Measurements from ENCODE around the gene SRD5A3. TPM values are rescaled to one million over a fixed set of nuclear protein-coding genes. Genes with fewer than 3 reads are reported as not detected.
A peak's percentile ranks its signal among the peaks of the same experiment; 100 is the strongest.

Gene SRD5A3
- total and polyA plus RNA-seq, 5 donors, result 9.5 to 14.9 (median 9.9) TPM

DNA sequence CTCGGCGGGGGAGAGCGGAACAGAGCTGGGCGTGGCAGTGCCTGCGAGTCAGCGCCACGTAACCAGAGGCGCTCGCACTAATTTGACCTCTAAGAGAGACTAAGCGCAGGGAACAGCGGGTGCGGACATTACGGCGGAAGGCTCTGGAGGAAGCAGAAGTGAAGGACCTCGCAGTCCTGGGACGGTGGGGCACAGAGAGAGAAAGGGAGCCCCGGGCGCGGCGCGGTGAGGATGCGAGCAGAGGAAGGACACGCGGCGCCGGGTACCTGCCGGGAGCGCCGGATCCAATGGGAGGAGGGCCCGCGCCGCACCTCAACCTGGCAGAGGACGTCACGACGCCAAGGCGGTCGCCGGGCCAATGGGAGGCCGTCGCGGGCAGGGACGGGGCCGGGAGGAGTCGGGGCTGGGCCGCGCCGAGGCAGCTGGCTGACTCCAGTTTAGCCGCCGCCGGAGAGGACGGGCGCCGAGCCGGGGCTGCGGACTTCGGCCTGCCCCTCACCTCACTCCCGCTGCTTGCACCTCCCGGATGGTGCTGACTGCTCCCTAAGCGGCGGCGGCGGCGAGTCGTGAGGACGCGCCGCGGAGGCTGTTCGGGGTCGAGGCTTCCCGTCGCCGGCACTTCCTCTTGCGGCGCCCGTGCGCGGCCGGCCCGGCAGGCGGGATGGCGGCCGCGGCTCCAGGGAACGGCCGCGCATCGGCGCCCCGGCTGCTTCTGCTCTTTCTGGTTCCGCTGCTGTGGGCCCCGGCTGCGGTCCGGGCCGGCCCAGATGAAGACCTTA lies 49.7 kb downstream of the SRD5A3 start, which contains the start of gene TMEM165:
Gene TMEM165 (plus strand): TSS at position 429 of the 779 bp plus-strand sequence. CDS start 233 bp downstream, at position 662.
- peak within 1 kb of the TSS; percentile 80 for H3K4me3 ChIP-seq (ENCODE audit: low read length)
- peaks cover 3% of the 10 kb centered on the region for H3K4me1 ChIP-seq (ENCODE audit: control insufficient read depth, insufficient read depth, low read length)
- peak; percentile 92 to 96 (median 96) for DNase-seq
- intact Hi-C loops (cut with DNase I), result loop anchor here in 1 of 4 donors (5.0 kb wide), 1 partner anchor 48 kb away; the partner anchor contains the start of gene SRD5A3
- ATAC-seq, result peak; percentile 98
- H3K9me3 ChIP-seq (ENCODE audit: control insufficient read depth, low read length), result no peaks in the 10 kb centered on the region
- H3K27ac ChIP-seq (ENCODE audit: low read length), result peak within 1 kb of the TSS; percentile 96
- under 1% methylated on average over 95 of the region's 95 CpGs for WGBS
- H3K27me3 ChIP-seq (ENCODE audit: control insufficient read depth, insufficient read depth), result no peaks in the 10 kb centered on the region

DNA sequence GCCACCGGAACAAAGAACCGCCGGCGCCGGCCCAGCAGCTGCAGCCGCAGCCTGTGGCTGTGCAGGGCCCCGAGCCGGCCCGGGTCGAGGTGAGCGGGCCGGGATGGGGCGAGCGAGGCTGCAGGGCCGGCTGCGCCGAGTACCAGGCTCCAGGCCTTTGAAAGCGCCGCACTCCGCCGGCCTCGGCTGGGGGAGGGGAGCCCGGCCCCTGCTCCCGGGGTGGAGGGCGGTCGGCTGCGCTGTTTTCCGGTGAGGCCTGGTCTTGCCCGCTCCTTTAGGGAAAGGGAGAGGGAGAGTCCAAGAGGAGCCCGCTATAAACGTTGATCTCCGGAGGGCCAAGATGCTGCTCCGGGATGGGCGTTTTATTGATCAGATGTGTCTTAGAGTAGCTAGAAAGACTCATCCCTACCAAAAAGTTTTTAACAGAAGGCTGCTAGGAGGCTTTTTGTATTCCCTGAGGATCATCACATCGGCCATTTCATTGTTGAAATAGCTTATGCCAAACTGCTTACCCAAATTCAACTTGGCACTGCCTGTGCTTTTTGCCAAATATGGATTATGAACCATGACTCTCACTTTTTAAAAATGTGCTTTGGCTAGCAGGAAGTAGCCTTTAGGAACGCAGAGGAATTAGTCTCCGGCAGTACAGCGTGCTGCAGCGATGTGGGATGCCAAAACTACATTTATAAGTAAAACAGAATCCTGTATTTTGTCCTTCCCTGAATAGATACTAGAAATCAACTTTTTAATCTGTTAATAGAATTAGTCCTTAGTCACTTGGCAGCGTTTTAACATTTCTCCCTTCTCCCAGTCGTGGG lies 50.5 kb downstream of the SRD5A3 start:
- intact Hi-C loops (cut with DNase I), result loop anchor here in 1 of 4 donors (5.0 kb wide), 1 partner anchor 49 kb away; the partner anchor contains the start of gene SRD5A3
- Histone ChIP-seq H3K4me3 (ENCODE audit: low read length) (peak overlapping the region; percentile 80), H3K27ac (ENCODE audit: low read length) (peak overlapping the region; percentile 96), H3K4me1 (ENCODE audit: control insufficient read depth, insufficient read depth, low read length) (peaks cover 3% of the 10 kb centered on the region), H3K27me3 (ENCODE audit: control insufficient read depth, insufficient read depth) (no peaks in the 10 kb centered on the region), H3K9me3 (ENCODE audit: control insufficient read depth, low read length) (no peaks in the 10 kb centered on the region)
- under 1% methylated on average over 41 of the region's 41 CpGs for WGBS
- peak; percentile 58 to 62 for ATAC-seq
- DNase-seq, result peak; percentile 60 to 84 (median 84)

DNA sequence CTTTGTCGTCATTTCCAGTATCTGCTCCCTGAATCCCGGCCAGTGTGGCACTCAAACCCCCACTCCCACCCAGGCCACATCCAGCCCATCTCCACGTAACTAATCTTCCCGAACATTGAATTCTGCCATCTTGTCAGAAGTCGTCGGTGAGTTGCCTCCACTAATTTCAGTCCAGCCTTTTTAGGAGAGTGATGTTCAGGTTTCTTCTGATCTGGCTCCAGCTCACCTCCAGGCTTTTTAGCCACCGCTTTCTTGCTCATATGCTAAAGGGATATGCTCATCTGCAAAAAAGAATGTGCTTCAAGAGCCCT lies 51.0 kb downstream of the SRD5A3 start:
- DNase-seq (peak in 1 of 3 donors; percentile 33), ATAC-seq (no peak)
- Histone ChIP-seq H3K27ac (ENCODE audit: low read length) (peak overlapping the region; percentile 96), H3K9me3 (ENCODE audit: control insufficient read depth, low read length) (no peaks in the 10 kb centered on the region), H3K4me3 (ENCODE audit: low read length) (peak overlapping the region; percentile 80), H3K27me3 (ENCODE audit: control insufficient read depth, insufficient read depth) (no peaks in the 10 kb centered on the region), H3K4me1 (ENCODE audit: control insufficient read depth, insufficient read depth, low read length) (peaks cover 3% of the 10 kb centered on the region)
- 8% methylated on average over 7 of the region's 7 CpGs for WGBS
- intact Hi-C loops (cut with DNase I), result loop anchor here in 1 of 4 donors (5.0 kb wide), 1 partner anchor 50 kb away; the partner anchor contains the start of gene SRD5A3

DNA sequence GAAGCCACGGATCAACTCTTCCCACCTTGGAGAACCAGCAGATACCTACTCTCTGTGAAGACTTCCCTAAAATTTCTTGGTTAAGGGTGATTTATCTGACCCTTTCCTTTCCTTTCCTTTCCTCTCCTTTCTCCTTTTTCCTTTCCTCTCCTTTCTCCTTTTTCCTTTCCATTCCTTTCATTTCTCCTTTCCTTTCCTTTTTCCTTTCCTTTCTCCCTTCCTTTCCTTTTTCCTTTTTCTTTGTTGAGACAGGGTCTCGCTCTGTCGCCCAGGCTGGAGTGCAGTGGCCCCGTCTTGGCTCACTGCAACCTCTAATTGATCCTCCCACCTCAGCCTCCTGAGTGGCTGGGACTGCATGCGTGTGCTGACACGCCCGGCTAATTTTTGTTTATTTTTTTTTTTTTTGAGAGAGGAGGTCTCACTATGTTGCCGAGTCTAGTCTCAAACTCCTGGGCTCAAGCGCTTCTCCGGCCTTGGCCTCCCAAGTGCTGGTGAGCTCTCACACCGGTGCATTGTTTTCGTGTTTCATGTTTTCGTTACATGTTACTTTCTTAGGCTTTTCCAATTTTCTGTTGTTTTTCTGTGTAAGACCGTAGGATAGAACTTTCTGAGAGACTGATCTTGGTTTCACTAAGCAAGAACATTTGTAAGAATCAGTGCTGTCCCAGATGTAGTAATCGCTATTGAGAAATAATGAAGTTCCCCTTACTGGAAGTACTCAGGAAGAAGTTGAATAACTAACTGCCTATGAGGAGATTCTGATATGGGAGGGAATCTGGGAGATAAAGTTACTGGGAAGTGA lies 51.7 kb downstream of the SRD5A3 start:
- DNase-seq (no peak), ATAC-seq (peak in 1 of 2 donors; percentile 20)
- 40% methylated on average over 15 of the region's 15 CpGs for WGBS
- peak overlapping the region; percentile 80 for H3K4me3 ChIP-seq (ENCODE audit: low read length)
- H3K9me3 ChIP-seq (ENCODE audit: control insufficient read depth, low read length), result no peaks in the 10 kb centered on the region
- peaks cover 3% of the 10 kb centered on the region for H3K4me1 ChIP-seq (ENCODE audit: control insufficient read depth, insufficient read depth, low read length)
- intact Hi-C loops (cut with DNase I), result loop anchor here in 1 of 4 donors (5.0 kb wide), 1 partner anchor 50 kb away; the partner anchor contains the start of gene SRD5A3
- H3K27ac ChIP-seq (ENCODE audit: low read length), result peak overlapping the region; percentile 96
- no peaks in the 10 kb centered on the region for H3K27me3 ChIP-seq (ENCODE audit: control insufficient read depth, insufficient read depth)

DNA sequence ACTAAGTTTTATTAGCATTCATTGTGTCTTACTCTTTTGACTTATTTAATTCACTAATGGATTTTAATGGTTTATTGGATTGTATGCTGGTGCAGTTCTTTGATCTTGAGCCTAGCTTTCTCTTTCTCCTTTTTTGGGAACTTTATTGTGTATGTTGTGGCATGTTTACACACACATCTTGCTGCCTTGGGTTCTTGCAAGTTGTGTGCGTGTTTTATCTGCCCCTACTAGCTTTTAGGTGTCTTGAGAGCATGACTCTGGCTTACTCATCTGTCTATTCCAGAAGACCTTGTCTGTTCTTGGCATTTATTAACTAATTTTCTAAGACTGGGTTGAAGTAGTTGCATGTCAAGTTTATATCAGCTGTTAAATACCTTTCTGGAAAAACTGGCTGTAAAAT lies 52.4 kb downstream of the SRD5A3 start:
- no peaks in the 10 kb centered on the region for H3K9me3 ChIP-seq (ENCODE audit: control insufficient read depth, low read length)
- H3K4me3 ChIP-seq (ENCODE audit: low read length), result peak overlapping the region; percentile 80
- ATAC-seq (no peak), DNase-seq (no peak)
- H3K27me3 ChIP-seq (ENCODE audit: control insufficient read depth, insufficient read depth), result no peaks in the 10 kb centered on the region
- 31% methylated on average over 1 of the region's 1 CpG for WGBS
- peaks cover 3% of the 10 kb centered on the region for H3K4me1 ChIP-seq (ENCODE audit: control insufficient read depth, insufficient read depth, low read length)
- intact Hi-C loops (cut with DNase I), result loop anchor here in 1 of 4 donors (5.0 kb wide), 1 partner anchor 51 kb away; the partner anchor contains the start of gene SRD5A3
- H3K27ac ChIP-seq (ENCODE audit: low read length), result no peak overlapping the region

DNA sequence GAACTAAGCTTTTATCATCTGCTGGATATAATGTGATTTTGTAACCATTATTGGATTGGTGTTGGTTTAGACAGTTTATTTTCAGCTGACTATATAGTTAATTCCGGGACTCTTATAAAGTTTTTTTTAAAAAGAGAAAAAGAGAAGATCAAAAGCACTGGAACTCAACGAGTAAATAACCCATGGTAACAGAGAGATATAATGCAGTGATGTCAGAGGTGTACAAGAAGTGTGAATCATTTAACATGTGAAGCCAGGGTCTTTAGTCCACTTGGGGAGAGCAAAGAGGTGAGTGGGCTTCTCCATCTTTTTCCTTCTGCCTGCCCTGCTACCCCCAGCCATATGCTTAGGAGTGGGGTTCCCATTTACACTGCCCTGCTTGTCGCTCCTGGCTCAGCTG lies 52.9 kb downstream of the SRD5A3 start:
- Histone ChIP-seq H3K9me3 (ENCODE audit: control insufficient read depth, low read length) (no peaks in the 10 kb centered on the region), H3K27me3 (ENCODE audit: control insufficient read depth, insufficient read depth) (no peaks in the 10 kb centered on the region), H3K4me3 (ENCODE audit: low read length) (peak overlapping the region; percentile 34), H3K4me1 (ENCODE audit: control insufficient read depth, insufficient read depth, low read length) (peaks cover 3% of the 10 kb centered on the region), H3K27ac (ENCODE audit: low read length) (no peak overlapping the region)
- no peak for DNase-seq
- ATAC-seq, result no peak
- intact Hi-C loops (cut with DNase I), result loop anchor here in 1 of 4 donors (5.0 kb wide), 1 partner anchor 52 kb away; the partner anchor contains the start of gene SRD5A3
- 48% methylated on average over 3 of the region's 3 CpGs for WGBS

DNA sequence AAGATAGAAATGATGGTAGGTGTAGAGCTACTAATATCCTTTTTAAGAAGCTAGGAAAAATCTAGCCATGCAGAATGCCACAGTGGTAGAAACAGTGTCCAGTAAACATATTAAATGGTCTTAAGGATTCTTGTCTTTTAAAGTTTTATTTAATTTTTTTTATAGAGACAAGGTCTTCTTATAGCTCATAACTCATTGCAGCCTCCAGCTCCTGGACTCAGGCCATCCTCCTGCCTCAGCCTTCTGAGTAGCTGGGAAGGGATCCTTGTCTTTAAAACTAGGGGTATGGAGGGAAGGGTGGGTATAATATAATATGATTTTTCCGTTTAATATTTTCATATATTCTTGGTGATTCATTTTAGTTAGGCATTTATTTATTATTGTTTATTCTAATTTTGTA lies 53.5 kb downstream of the SRD5A3 start:
- H3K4me1 ChIP-seq (ENCODE audit: control insufficient read depth, insufficient read depth, low read length), result peaks cover 3% of the 10 kb centered on the region
- H3K27me3 ChIP-seq (ENCODE audit: control insufficient read depth, insufficient read depth), result no peaks in the 10 kb centered on the region
- ATAC-seq (no peak), DNase-seq (no peak)
- H3K4me3 ChIP-seq (ENCODE audit: low read length), result peak overlapping the region; percentile 22
- WGBS, result 75% methylated on average over 1 of the region's 1 CpG
- no peaks in the 10 kb centered on the region for H3K9me3 ChIP-seq (ENCODE audit: control insufficient read depth, low read length)
- no peak overlapping the region for H3K27ac ChIP-seq (ENCODE audit: low read length)
- intact Hi-C loops (cut with DNase I), result loop anchor here in 1 of 4 donors (5.0 kb wide), 1 partner anchor 52 kb away; the partner anchor contains the start of gene SRD5A3

DNA sequence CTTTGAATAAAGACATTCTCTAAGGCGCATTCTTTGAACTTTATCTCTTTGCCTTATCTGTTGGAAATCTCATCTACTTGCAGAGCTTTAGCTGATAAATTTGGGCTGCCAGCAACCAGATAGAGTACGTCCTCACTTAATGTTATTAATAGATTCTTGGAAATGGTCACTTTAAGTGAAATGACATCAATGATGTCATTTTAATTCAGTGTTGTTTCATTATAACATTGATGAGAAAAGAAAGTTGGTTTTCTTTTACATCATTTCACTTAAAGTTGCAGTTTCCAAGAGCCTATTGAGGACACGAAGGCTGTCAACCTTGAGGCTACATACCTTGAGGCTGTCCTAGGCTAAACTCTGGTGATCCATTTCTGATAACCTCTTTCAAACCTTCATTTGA lies 59.0 kb downstream of the SRD5A3 start:
- 80% methylated on average over 3 of the region's 3 CpGs for WGBS
- no peak overlapping the region for H3K4me3 ChIP-seq (ENCODE audit: low read length)

DNA sequence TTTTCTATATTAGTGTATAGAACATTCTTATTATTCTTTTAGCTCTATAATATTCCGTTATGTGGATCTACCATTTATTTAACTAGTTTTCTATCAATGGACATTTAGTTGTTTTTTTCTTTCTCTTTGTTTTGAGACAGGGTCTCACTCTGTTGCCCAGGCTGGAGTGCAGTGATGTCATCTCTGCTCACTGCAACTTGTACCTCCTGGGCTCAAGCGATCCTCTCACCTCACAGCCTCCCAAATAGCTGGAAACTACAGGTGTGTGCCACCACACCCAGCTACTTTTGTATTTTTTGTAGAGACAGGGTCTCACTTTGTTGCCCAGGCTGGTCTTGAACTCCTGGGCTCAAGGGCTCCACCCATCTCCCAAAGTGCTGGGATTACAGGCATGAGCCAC lies 60.5 kb downstream of the SRD5A3 start:
- intact Hi-C loops (cut with DNase I), result no loop called here
- H3K4me3 ChIP-seq (ENCODE audit: low read length), result no peak overlapping the region
- no peak overlapping the region for H3K27ac ChIP-seq (ENCODE audit: low read length)
- 97% methylated on average over 2 of the region's 2 CpGs for WGBS
- H3K27me3 ChIP-seq (ENCODE audit: control insufficient read depth, insufficient read depth), result no peaks in the 10 kb centered on the region
- ATAC-seq (no peak), DNase-seq (no peak)
- H3K4me1 ChIP-seq (ENCODE audit: control insufficient read depth, insufficient read depth, low read length), result peaks cover 1% of the 10 kb centered on the region
- H3K9me3 ChIP-seq (ENCODE audit: control insufficient read depth, low read length), result no peaks in the 10 kb centered on the region

More for the DNA sequence above, 59.0 kb downstream of the SRD5A3 start:
- no peaks in the 10 kb centered on the region for H3K27me3 ChIP-seq (ENCODE audit: control insufficient read depth, insufficient read depth)
- no peaks in the 10 kb centered on the region for H3K9me3 ChIP-seq (ENCODE audit: control insufficient read depth, low read length)
- peaks cover 1% of the 10 kb centered on the region for H3K4me1 ChIP-seq (ENCODE audit: control insufficient read depth, insufficient read depth, low read length)
- no peak for ATAC-seq
- no peak overlapping the region for H3K27ac ChIP-seq (ENCODE audit: low read length)
- no peak for DNase-seq
- intact Hi-C loops (cut with DNase I), result no loop called here

DNA sequence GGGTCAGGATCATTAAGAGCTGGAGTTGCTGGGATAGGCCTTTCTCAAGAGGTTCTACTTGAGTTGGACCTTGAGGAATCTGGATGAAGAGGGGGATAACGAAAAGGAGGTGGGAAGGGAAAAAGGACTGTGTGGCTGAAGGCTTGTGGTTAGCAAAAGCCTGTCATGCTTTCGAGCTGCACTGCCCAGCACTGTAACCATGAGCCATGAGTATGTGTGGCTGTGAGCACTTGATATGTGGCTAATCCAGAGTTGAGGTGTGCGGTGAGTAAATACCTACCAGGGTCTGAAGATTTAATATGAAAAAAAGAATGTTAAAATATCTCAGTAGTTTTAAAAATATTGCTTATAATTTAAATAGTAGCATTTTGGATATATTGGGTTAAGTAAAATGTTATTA lies 61.1 kb downstream of the SRD5A3 start:
- DNase-seq, result no peak
- Histone ChIP-seq H3K27me3 (ENCODE audit: control insufficient read depth, insufficient read depth) (no peaks in the 10 kb centered on the region), H3K4me1 (ENCODE audit: control insufficient read depth, insufficient read depth, low read length) (peaks cover 1% of the 10 kb centered on the region), H3K4me3 (ENCODE audit: low read length) (no peak overlapping the region), H3K27ac (ENCODE audit: low read length) (no peak overlapping the region), H3K9me3 (ENCODE audit: control insufficient read depth, low read length) (no peaks in the 10 kb centered on the region)
- 96% methylated on average over 3 of the region's 3 CpGs for whole genome bisulfite sequencing
- intact Hi-C loops (cut with DNase I), result no loop called here
- no peak for ATAC-seq
